HG02571 (cell line): ENCODE measurements around the gene BICC1.
"Not testable (repeated sequence)": the region's sequence is repeated elsewhere in the genome, so short reads cannot be mapped to it uniquely, and the experiment has no call there.

Experiments
- ATAC-seq: cut with Tn5 transposase; IDR thresholded peaks from one replicate; pipeline ENCODE4 v1.9.1; 2021; ENCODE audit warnings: mild to moderate bottlenecking, moderate library complexity; ENCODE audit not compliant: unreplicated experiment

The BICC1 gene

GRCh38 chr10:58844680-58845079, 332.0 kb downstream of the BICC1 start:
- ATAC-seq = no peak

GRCh38 chr10:58846856-58847255, 334.2 kb downstream of the BICC1 start:
- ATAC-seq = no peak

GRCh38 chr10:58851606-58852005, 338.9 kb downstream of the BICC1 start:
- no peak for ATAC-seq

GRCh38 chr10:58853668-58854067, 341.0 kb downstream of the BICC1 start:
- no peak for ATAC-seq

- no peak for ATAC-seq
Observed at GRCh38 chr10:58854811-58855210, 342.1 kb downstream of the BICC1 start.

GRCh38 chr10:58856508-58857240, 344.0 kb downstream of the BICC1 start:
- no peak for ATAC-seq

- no peak for ATAC-seq
Observed at GRCh38 chr10:58857251-58857805, 344.7 kb downstream of the BICC1 start.

GRCh38 chr10:58858123-58858522, 345.5 kb downstream of the BICC1 start:
- ATAC-seq = not testable (repeated sequence)

GRCh38 chr10:58859526-58859925, 346.9 kb downstream of the BICC1 start:
- ATAC-seq = no peak

GRCh38 chr10:58867683-58868082, 355.0 kb downstream of the BICC1 start:
- ATAC-seq = no peak

- no peak for ATAC-seq
Observed at GRCh38 chr10:58868736-58869435, 356.2 kb downstream of the BICC1 start.

GRCh38 chr10:58870070-58870469, 357.4 kb downstream of the BICC1 start:
- no peak for ATAC-seq

- no peak for ATAC-seq
Observed at GRCh38 chr10:58873161-58873560, 360.5 kb downstream of the BICC1 start.
